CD14-positive monocyte (primary cell): ENCODE data around the gene PYGM. TPM values are rescaled to one million over a fixed set of nuclear protein-coding genes. Genes with fewer than 3 reads are reported as not detected.
A peak's percentile ranks its signal among the peaks of the same experiment; 100 is the strongest.

Experiments
- DNase-seq, 3 donors: peaks; one replicate each; pipeline ENCODE4 v3.0.0-alpha.2; 2011 to 2022
- H2AFZ ChIP-seq: 2 replicates; pipeline ENCODE4 v1.6.0; 2012; ENCODE audit warnings: mild to moderate bottlenecking, low read depth, low read length, inconsistent platforms; ENCODE audit not compliant: insufficient read depth, poor library complexity, severe bottlenecking
- H3K27ac ChIP-seq, 2 donors: 1 replicate in 1 of 2; 2 replicates in 1 of 2; pipeline ENCODE4 v1.5.1; 2012 to 2013; ENCODE audit warnings: low read length in 2 of 2, control low read depth in 1 of 2, inconsistent platforms in 1 of 2, low read depth in 1 of 2, mild to moderate bottlenecking in 1 of 2
- H3K27me3 ChIP-seq, 2 donors: one replicate each; pipeline versions ENCODE4 v1.6.0 to v1.6.1; 2011 to 2013; ENCODE audit warnings: low read length in 2 of 2; ENCODE audit not compliant: control insufficient read depth in 2 of 2, insufficient read depth in 2 of 2
- H3K36me3 ChIP-seq, 2 donors: replicated peaks in 1 of 2; 1 replicate in 1 of 2; 2 replicates in 1 of 2; pipeline versions ENCODE4 v1.5.1 to v1.6.1; 2012 to 2013; ENCODE audit warnings: low read length in 2 of 2, control low read depth in 1 of 2, inconsistent platforms in 1 of 2, mild to moderate bottlenecking in 1 of 2; ENCODE audit not compliant: insufficient read depth in 2 of 2, control insufficient read depth in 1 of 2
- H3K4me1 ChIP-seq, 2 donors: 1 replicate in 1 of 2; 2 replicates in 1 of 2; pipeline versions ENCODE4 v1.5.1 to v1.6.1; 2012 to 2013; ENCODE audit warnings: low read length in 2 of 2, control low read depth in 1 of 2, inconsistent platforms in 1 of 2, mild to moderate bottlenecking in 1 of 2, moderate library complexity in 1 of 2; ENCODE audit not compliant: insufficient read depth in 2 of 2, control insufficient read depth in 1 of 2
- H3K4me2 ChIP-seq: replicated peaks from 2 replicates; pipeline ENCODE3; 2012; ENCODE audit warnings: low read length, moderate library complexity, mild to moderate bottlenecking; ENCODE audit not compliant: poor library complexity, severe bottlenecking; ENCODE audit errors: extremely low read depth
- H3K4me3 ChIP-seq, 3 experiments: fragments of 200-600 bp in 1 of 3; sonication (generic) in 1 of 3; replicated peaks in 1 of 3; 1 replicate in 2 of 3; 2 replicates in 1 of 3; pipeline ENCODE4 v1.5.1; 2011 to 2013; ENCODE audit warnings: low read length in 3 of 3, mild to moderate bottlenecking in 3 of 3, control low read depth in 2 of 3, low read depth in 2 of 3, inconsistent platforms in 1 of 3, moderate library complexity in 1 of 3
- H3K79me2 ChIP-seq: 2 replicates; pipeline ENCODE4 v1.6.0; 2012; ENCODE audit warnings: mild to moderate bottlenecking, control low read depth, inconsistent platforms, low read length, moderate library complexity; ENCODE audit not compliant: insufficient read depth
- H3K9ac ChIP-seq: 2 replicates; pipeline ENCODE4 v1.6.0; 2017; ENCODE audit warnings: low read length, mild to moderate bottlenecking; ENCODE audit not compliant: insufficient read depth, poor library complexity, severe bottlenecking
- H3K9me3 ChIP-seq, 2 donors: replicated peaks in 1 of 2; 1 replicate in 1 of 2; 2 replicates in 1 of 2; pipeline versions ENCODE4 v1.5.1 to v1.6.1; 2012 to 2013; ENCODE audit warnings: low read length in 2 of 2, control low read depth in 1 of 2; ENCODE audit not compliant: control insufficient read depth in 1 of 2, insufficient read depth in 1 of 2
- H4K20me1 ChIP-seq: 2 replicates; pipeline ENCODE4 v1.6.0; 2012; ENCODE audit warnings: mild to moderate bottlenecking, low read length, control low read depth, moderate library complexity; ENCODE audit not compliant: insufficient read depth
- H3K27ac Mint-ChIP-seq, 7 donors: one replicate each; pipeline ENCODE4 v1.8.0; 2020; ENCODE audit warnings: mild to moderate bottlenecking in 7 of 7, mixed read lengths in 7 of 7, moderate library complexity in 6 of 7, inconsistent platforms in 2 of 7
- H3K27me3 Mint-ChIP-seq, 3 donors: one replicate each; pipeline ENCODE4 v1.8.0; 2021 to 2022; ENCODE audit warnings: low read depth in 3 of 3, mild to moderate bottlenecking in 3 of 3, mixed read lengths in 3 of 3, moderate library complexity in 3 of 3, inconsistent platforms in 1 of 3
- H3K36me3 Mint-ChIP-seq, 2 donors: one replicate each; pipeline ENCODE4 v1.8.0; 2020; ENCODE audit warnings: mixed read lengths in 2 of 2, inconsistent platforms in 1 of 2, mild to moderate bottlenecking in 1 of 2
- H3K4me1 Mint-ChIP-seq: one replicate; pipeline ENCODE4 v1.8.0; 2020; ENCODE audit warnings: mild to moderate bottlenecking, mixed read lengths
- H3K4me3 Mint-ChIP-seq, 2 donors: one replicate each; pipeline ENCODE4 v1.8.0; 2020; ENCODE audit warnings: mild to moderate bottlenecking in 2 of 2, mixed read lengths in 2 of 2, moderate library complexity in 1 of 2
- H3K9me3 Mint-ChIP-seq, 7 donors: one replicate each; pipeline ENCODE4 v1.8.0; 2020 to 2022; ENCODE audit warnings: mixed read lengths in 7 of 7, mild to moderate bottlenecking in 6 of 7, moderate library complexity in 6 of 7, inconsistent platforms in 2 of 7
- WGBS: methylation state at CpG from one replicate; pipeline ENCODE4 v1.1.5; 2013; ENCODE audit warnings: missing lambda C conversion rate; ENCODE audit not compliant: insufficient coverage; 5-methylcytosine and 5-hydroxymethylcytosine counted together
- intact Hi-C, 2 donors: fragments of 100-400 bp; cut with micrococcal nuclease; formaldehyde crosslinking; loops; one replicate each; pipeline versions ENCODE4 v1.15.0 to v1.15.1; 2023
- polyA plus RNA-seq, 3 donors: library from polyadenylated mRNA; depleted of rRNA in 1 of 3; unstranded in 2 of 3; stranded (reverse) in 1 of 3; fragments of 300-500 nt in 2 of 3; fragments of >200 nt in 1 of 3; fragmentation: Illumina TruSeq in 2 of 3; gene quantifications; 1 replicate in 2 of 3; 2 replicates in 1 of 3; pipeline ENCODE4 v1.2.3, GENCODE V29; 2012 to 2021
- TF ChIP-seq, protein P1 (sequence below): fragments of 200-600 bp; IDR thresholded peaks from one replicate; pipeline ENCODE4 v1.8.0; 2022; ENCODE audit warnings: antibody characterized with exemption, mild to moderate bottlenecking

The PYGM gene
- polyA plus RNA-seq, 3 donors = 0.05 to 1.8 TPM; not detected in 1

DNA sequence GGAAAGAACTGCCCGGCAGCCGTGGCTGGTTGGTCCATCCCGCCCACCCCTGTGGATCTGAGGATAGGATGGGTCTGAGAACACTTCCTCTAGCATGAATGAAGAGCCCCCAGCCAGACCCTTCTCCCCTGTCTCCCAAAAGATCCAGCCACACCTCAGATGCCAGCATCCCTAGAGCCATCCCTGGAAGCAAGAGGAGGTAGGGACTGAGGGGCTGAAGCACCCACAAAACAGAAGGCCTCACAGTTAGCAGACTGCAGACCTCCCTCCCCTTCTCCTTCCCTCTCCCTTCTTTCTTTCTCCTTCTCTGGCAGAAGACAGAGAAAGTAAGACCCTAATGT lies 38.4 kb downstream of the PYGM start:
- H3K9me3 Mint-ChIP-seq = peaks cover 0 to 2% (median 0%) of the 10 kb centered on the region in 7 donors
- no CpG with 5 or more reads among the region's 3 CpGs for WGBS
- intact Hi-C loops = loop anchor here (5.0 kb wide), 2 partner anchors 69 to 234 kb away; no protein-coding TSS in a partner anchor
- no peaks in the 10 kb centered on the region for H3K79me2 ChIP-seq
- peaks cover 15 to 32% of the 10 kb centered on the region in 2 donors for H3K4me1 ChIP-seq
- H3K36me3 Mint-ChIP-seq = peaks cover 0 to under 1% of the 10 kb centered on the region in 2 donors
- H2AFZ ChIP-seq = no peak overlapping the region
- H3K27ac Mint-ChIP-seq = no peak overlapping the region
- no peak for DNase-seq
- H3K36me3 ChIP-seq = peaks cover 0 to 5% of the 10 kb centered on the region in 2 donors
- no peaks in the 10 kb centered on the region for H3K9me3 ChIP-seq
- no peak overlapping the region for H3K4me2 ChIP-seq
- peak overlapping the region in 1 of 2 donors; percentile 46 for H3K4me3 Mint-ChIP-seq
- no peak overlapping the region for H3K9ac ChIP-seq
- H3K27ac ChIP-seq = no peak overlapping the region
- H4K20me1 ChIP-seq = peaks cover 23% of the 10 kb centered on the region
- H3K27me3 Mint-ChIP-seq = peaks cover 34 to 51% (median 36%) of the 10 kb centered on the region in 3 donors
- peaks cover 5 to 40% of the 10 kb centered on the region in 2 donors for H3K27me3 ChIP-seq
- TF ChIP-seq, protein P1, sequence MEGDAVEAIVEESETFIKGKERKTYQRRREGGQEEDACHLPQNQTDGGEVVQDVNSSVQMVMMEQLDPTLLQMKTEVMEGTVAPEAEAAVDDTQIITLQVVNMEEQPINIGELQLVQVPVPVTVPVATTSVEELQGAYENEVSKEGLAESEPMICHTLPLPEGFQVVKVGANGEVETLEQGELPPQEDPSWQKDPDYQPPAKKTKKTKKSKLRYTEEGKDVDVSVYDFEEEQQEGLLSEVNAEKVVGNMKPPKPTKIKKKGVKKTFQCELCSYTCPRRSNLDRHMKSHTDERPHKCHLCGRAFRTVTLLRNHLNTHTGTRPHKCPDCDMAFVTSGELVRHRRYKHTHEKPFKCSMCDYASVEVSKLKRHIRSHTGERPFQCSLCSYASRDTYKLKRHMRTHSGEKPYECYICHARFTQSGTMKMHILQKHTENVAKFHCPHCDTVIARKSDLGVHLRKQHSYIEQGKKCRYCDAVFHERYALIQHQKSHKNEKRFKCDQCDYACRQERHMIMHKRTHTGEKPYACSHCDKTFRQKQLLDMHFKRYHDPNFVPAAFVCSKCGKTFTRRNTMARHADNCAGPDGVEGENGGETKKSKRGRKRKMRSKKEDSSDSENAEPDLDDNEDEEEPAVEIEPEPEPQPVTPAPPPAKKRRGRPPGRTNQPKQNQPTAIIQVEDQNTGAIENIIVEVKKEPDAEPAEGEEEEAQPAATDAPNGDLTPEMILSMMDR = no peak
- peaks cover 20% of the 10 kb centered on the region for H3K4me1 Mint-ChIP-seq
- H3K4me3 ChIP-seq = no peak overlapping the region

DNA sequence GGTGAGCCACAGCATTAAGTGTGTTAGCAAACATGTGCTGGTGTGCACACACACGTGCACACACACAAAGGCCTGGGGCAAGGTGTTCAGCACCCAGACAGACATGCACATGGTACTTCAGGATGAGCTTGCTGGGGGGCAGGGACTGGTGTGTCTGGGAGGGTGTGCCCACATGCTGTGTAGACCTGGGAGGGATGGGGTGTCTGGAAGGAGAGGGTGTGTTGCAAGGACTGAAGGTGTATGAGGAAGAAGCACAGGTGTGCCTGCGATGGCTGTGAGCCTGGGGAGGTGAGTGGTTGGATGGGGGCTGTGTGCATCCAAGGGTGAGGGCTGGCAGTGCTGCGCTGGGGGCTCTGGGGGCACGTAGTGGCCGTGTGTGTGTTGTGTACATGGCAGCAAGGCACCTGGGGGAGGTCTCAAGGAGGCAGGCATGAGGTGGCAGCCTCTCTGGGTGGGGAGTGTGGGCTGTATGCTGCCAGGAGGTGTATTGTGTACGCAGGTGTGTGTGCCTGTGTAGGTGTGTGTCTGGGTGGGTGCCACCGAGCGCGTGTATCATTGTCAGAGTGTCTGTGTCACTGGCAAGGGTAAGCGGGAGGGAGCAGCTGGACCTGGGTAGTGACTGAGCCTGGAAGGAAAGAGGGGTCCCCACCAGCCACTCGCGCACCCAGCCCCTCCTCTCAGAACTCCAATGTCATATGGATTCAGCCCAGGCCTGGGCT lies 39.0 kb downstream of the PYGM start:
- H3K27me3 ChIP-seq = peaks cover 5 to 44% of the 10 kb centered on the region in 2 donors
- H3K27me3 Mint-ChIP-seq = peaks cover 40 to 56% (median 41%) of the 10 kb centered on the region in 3 donors
- peaks cover 20% of the 10 kb centered on the region for H3K4me1 Mint-ChIP-seq
- H3K36me3 Mint-ChIP-seq = no peaks in the 10 kb centered on the region
- 89% methylated on average over 7 of the region's 12 CpGs for WGBS
- H3K4me3 ChIP-seq = no peak overlapping the region
- H3K27ac Mint-ChIP-seq = no peak overlapping the region
- intact Hi-C loops = loop anchor here (5.0 kb wide), 2 partner anchors 68 to 233 kb away; no protein-coding TSS in a partner anchor
- no peak overlapping the region for H2AFZ ChIP-seq
- H3K9ac ChIP-seq = no peak overlapping the region
- no peaks in the 10 kb centered on the region for H3K36me3 ChIP-seq
- peaks cover 15 to 27% of the 10 kb centered on the region in 2 donors for H3K4me1 ChIP-seq
- H3K9me3 Mint-ChIP-seq = peaks cover 0 to 2% (median 0%) of the 10 kb centered on the region in 7 donors
- H3K27ac ChIP-seq = no peak overlapping the region
- no peaks in the 10 kb centered on the region for H3K9me3 ChIP-seq
- no peaks in the 10 kb centered on the region for H3K79me2 ChIP-seq
- peak overlapping the region in 1 of 2 donors; percentile 46 for H3K4me3 Mint-ChIP-seq
- H3K4me2 ChIP-seq = no peak overlapping the region
- H4K20me1 ChIP-seq = peaks cover 19% of the 10 kb centered on the region
- DNase-seq = no peak
- TF ChIP-seq, protein P1 = no peak
